ENCODE results near the gene TSPAN18.

The TSPAN18 gene

GRCh38 chr11:44931466-44931865, 204.7 kb downstream of the TSPAN18 start:
- no peak for DNase-seq (ENCODE audit: low spot score)
- in situ Hi-C loops (cut with MboI; ENCODE audit: low pct_unique_long_range_greater_than_20kb, low sequenced_read_pairs, unreplicated experiment), result loop anchor here (25.0 kb wide), 1 partner anchor 381 kb away; no protein-coding TSS in a partner anchor

GRCh38 chr11:44934110-44934509, 207.3 kb downstream of the TSPAN18 start:
- TF ChIP-seq CTCF (IDR thresholded peaks at IDR 0.05; ENCODE audit: extremely low read depth, insufficient read depth, missing control alignments), result no peak
- in situ Hi-C loops (cut with MboI; ENCODE audit: low pct_unique_long_range_greater_than_20kb, low sequenced_read_pairs, unreplicated experiment), result loop anchor here (25.0 kb wide), 1 partner anchor 378 kb away; no protein-coding TSS in a partner anchor
- DNase-seq (ENCODE audit: low spot score), result no peak

More at GRCh38 chr11:44931466-44931865, 204.7 kb downstream of the TSPAN18 start:
- TF ChIP-seq CTCF (IDR thresholded peaks at IDR 0.05; ENCODE audit: extremely low read depth, insufficient read depth, missing control alignments), result no peak

GRCh38 chr11:44934735-44935250, 208.0 kb downstream of the TSPAN18 start:
- DNase-seq (ENCODE audit: low spot score), result no peak
- no peak for TF ChIP-seq CTCF (IDR thresholded peaks at IDR 0.05; ENCODE audit: extremely low read depth, insufficient read depth, missing control alignments)
- in situ Hi-C loops (cut with MboI; ENCODE audit: low pct_unique_long_range_greater_than_20kb, low sequenced_read_pairs, unreplicated experiment), result loop anchor here (5.0 to 25.0 kb wide), 2 partner anchors 173 to 378 kb away; no protein-coding TSS in a partner anchor

GRCh38 chr11:44936525-44936924, 209.8 kb downstream of the TSPAN18 start:
- in situ Hi-C loops (cut with MboI; ENCODE audit: low pct_unique_long_range_greater_than_20kb, low sequenced_read_pairs, unreplicated experiment), result loop anchor here (5.0 to 25.0 kb wide), 2 partner anchors 171 to 376 kb away; no protein-coding TSS in a partner anchor
- peak; percentile 88 for DNase-seq (ENCODE audit: low spot score)
- TF ChIP-seq CTCF (IDR thresholded peaks at IDR 0.05; ENCODE audit: extremely low read depth, insufficient read depth, missing control alignments), result peak; percentile 93

GRCh38 chr11:44936951-44937543, 210.3 kb downstream of the TSPAN18 start:
- in situ Hi-C loops (cut with MboI; ENCODE audit: low pct_unique_long_range_greater_than_20kb, low sequenced_read_pairs, unreplicated experiment), result loop anchor here (5.0 to 25.0 kb wide), 2 partner anchors 170 to 375 kb away; no protein-coding TSS in a partner anchor

More at GRCh38 chr11:44936951-44937543, 210.3 kb downstream of the TSPAN18 start:
- TF ChIP-seq CTCF (IDR thresholded peaks at IDR 0.05; ENCODE audit: extremely low read depth, insufficient read depth, missing control alignments), result no peak
- no peak for DNase-seq (ENCODE audit: low spot score)

Data from GM13977 (cell line).